ENCODE data around the gene CLCA4.

The CLCA4 gene

GRCh38 chr1:86546787-86547221 lies at the start of gene CLCA4:
TSS of gene CLCA4 (plus strand) at chr1:86547078. CDS start at chr1:86547120, 42 bp downstream.
- DNase-seq, result no peak

GRCh38 chr1:86498281-86498680 lies 48.6 kb upstream of the CLCA4 start:
- no peak for DNase-seq

GRCh38 chr1:86499987-86500593 lies 46.8 kb upstream of the CLCA4 start:
- peak; percentile 68 for DNase-seq

GRCh38 chr1:86500714-86501113 lies 46.2 kb upstream of the CLCA4 start:
- DNase-seq, result no peak

- peak; percentile 71 for DNase-seq
These were observed 44.7 kb upstream of the CLCA4 start for GRCh38 chr1:86502125-86502646.

- peak; percentile 19 for DNase-seq
These were observed 44.0 kb upstream of the CLCA4 start for GRCh38 chr1:86502721-86503405.

- DNase-seq, result no peak
These were observed 43.3 kb upstream of the CLCA4 start for GRCh38 chr1:86503406-86504136.

GRCh38 chr1:86504137-86504479 lies 42.8 kb upstream of the CLCA4 start:
- no peak for DNase-seq

GRCh38 chr1:86504895-86505563 lies 41.8 kb upstream of the CLCA4 start:
- DNase-seq, result no peak

GRCh38 chr1:86505564-86505902 lies 41.3 kb upstream of the CLCA4 start:
- DNase-seq, result no peak

GRCh38 chr1:86507935-86508582 lies 38.8 kb upstream of the CLCA4 start:
- DNase-seq, result peak; percentile 33

- DNase-seq, result no peak
These were observed 38.3 kb upstream of the CLCA4 start for GRCh38 chr1:86508583-86508969.

GRCh38 chr1:86515597-86515996 lies 31.3 kb upstream of the CLCA4 start:
- DNase-seq, result no peak

- DNase-seq, result no peak
These were observed 30.5 kb upstream of the CLCA4 start for GRCh38 chr1:86516335-86516734.

- no peak for DNase-seq
These were observed 29.5 kb upstream of the CLCA4 start for GRCh38 chr1:86517336-86517735.

- no peak for DNase-seq
These were observed 25.9 kb upstream of the CLCA4 start for GRCh38 chr1:86520789-86521521.

- DNase-seq, result no peak
These were observed 25.4 kb upstream of the CLCA4 start for GRCh38 chr1:86521522-86521891.

GRCh38 chr1:86522240-86522639 lies 24.6 kb upstream of the CLCA4 start:
- DNase-seq, result no peak

- DNase-seq, result no peak
These were observed 23.1 kb upstream of the CLCA4 start for GRCh38 chr1:86523670-86524354.

GRCh38 chr1:86527306-86527705 lies 19.6 kb upstream of the CLCA4 start:
- no peak for DNase-seq

GRCh38 chr1:86530211-86530845 lies 16.6 kb upstream of the CLCA4 start:
- DNase-seq, result no peak
